SK-N-SH (cell line): ENCODE measurements around the gene SLC9A8. TPM values are rescaled to one million over a fixed set of nuclear protein-coding genes. Genes with fewer than 3 reads are reported as not detected.

ENCODE experiments used
- CTCF ChIA-PET: fragments of 300-600, 350-600 bp; formaldehyde crosslinking; extraction: SDS; loops from one replicate; lab custom pipeline; 2021; lab: Yijun Ruan, JAX
- POLR2A ChIA-PET: fragments of 350-600 bp; sonication (Branson Sonifier 250); formaldehyde crosslinking; extraction: SDS; loops from one replicate; lab custom pipeline; 2020; ENCODE audit warnings: antibody characterized with exemption, inconsistent platforms; lab: Yijun Ruan, JAX
- DNase-seq: peaks from one replicate; pipeline ENCODE4 v3.0.0; 2012
- H2AFZ ChIP-seq: fragments of 200-600 bp; sonication (generic); 2 replicates; pipeline ENCODE4 v1.8.1; 2016; ENCODE audit warnings: antibody characterized with exemption, mild to moderate bottlenecking, low read depth
- H3F3A ChIP-seq: fragments of 200-600 bp; sonication (generic); replicated peaks from 2 replicates; pipeline ENCODE3; 2016; ENCODE audit warnings: antibody characterized with exemption, mild to moderate bottlenecking; ENCODE audit not compliant: insufficient read depth
- H3K27ac ChIP-seq, 2 experiments: fragments of 200-500 bp in 1 of 2; fragments of 200-600 bp in 1 of 2; sonication (Bioruptor generic) in 1 of 2; sonication (generic), shearing (Covaris generic) in 1 of 2; 2 replicates each; pipeline versions ENCODE4 v1.5.1 to v1.6.1; 2014 to 2016; ENCODE audit warnings: low read depth in 2 of 2, inconsistent platforms in 1 of 2, low read length in 1 of 2, mild to moderate bottlenecking in 1 of 2, mixed read lengths in 1 of 2
- H3K27me3 ChIP-seq: fragments of 200-600 bp; sonication (generic), shearing (Covaris generic); 2 replicates; pipeline ENCODE4 v1.6.1; 2016; ENCODE audit warnings: mixed run types; ENCODE audit not compliant: insufficient read depth
- H3K36me3 ChIP-seq, 2 experiments: fragments of 200-500 bp in 1 of 2; fragments of 200-600 bp in 1 of 2; sonication (Bioruptor generic) in 1 of 2; sonication (generic) in 1 of 2; replicated peaks in 1 of 2; 2 replicates each; pipeline versions ENCODE3 to v1.5.1; 2014 to 2016; ENCODE audit warnings: low read length in 1 of 2, mild to moderate bottlenecking in 1 of 2; ENCODE audit not compliant: insufficient read depth in 2 of 2, control insufficient read depth in 1 of 2
- H3K4me1 ChIP-seq, 2 experiments: fragments of 200-500 bp in 1 of 2; fragments of 200-600 bp in 1 of 2; sonication (Bioruptor generic) in 1 of 2; sonication (generic), shearing (Covaris generic) in 1 of 2; 2 replicates each; pipeline versions ENCODE4 v1.5.1 to v1.6.1; 2014 to 2016; ENCODE audit warnings: low read depth in 1 of 2, low read length in 1 of 2, mixed run types in 1 of 2; ENCODE audit not compliant: insufficient read depth in 2 of 2, control insufficient read depth in 1 of 2
- H3K4me2 ChIP-seq: fragments of 200-600 bp; sonication (generic), shearing (Covaris generic); 2 replicates; pipeline ENCODE4 v1.6.1; 2017; ENCODE audit warnings: mixed run types
- H3K4me3 ChIP-seq, 2 experiments: fragments of 200-500 bp in 1 of 2; fragments of 200-600 bp in 1 of 2; sonication (Bioruptor generic) in 1 of 2; sonication (generic), shearing (Covaris generic) in 1 of 2; 2 replicates each; pipeline versions ENCODE4 v1.5.1 to v1.8.1; 2014 to 2016; ENCODE audit warnings: low read depth in 2 of 2, inconsistent platforms in 1 of 2, low read length in 1 of 2, mild to moderate bottlenecking in 1 of 2, mixed read lengths in 1 of 2, moderate library complexity in 1 of 2
- H3K79me2 ChIP-seq: fragments of 200-600 bp; sonication (generic); 2 replicates; pipeline ENCODE4 v1.8.1; 2017; ENCODE audit warnings: mild to moderate bottlenecking; ENCODE audit not compliant: insufficient read depth
- H3K9ac ChIP-seq: fragments of 200-600 bp; sonication (generic); 2 replicates; pipeline ENCODE4 v1.6.1; 2017; ENCODE audit warnings: mixed run types
- H3K9me2 ChIP-seq: fragments of 200-600 bp; sonication (generic); 2 replicates; pipeline ENCODE4 v1.6.1; 2017; ENCODE audit warnings: mixed run types
- H3K9me3 ChIP-seq: fragments of 200-600 bp; sonication (generic); 2 replicates; pipeline ENCODE4 v1.6.1; 2017; ENCODE audit warnings: mixed run types, mild to moderate bottlenecking, moderate library complexity
- H4K20me1 ChIP-seq: fragments of 200-600 bp; sonication (generic); 2 replicates; pipeline ENCODE4 v1.6.1; 2017; ENCODE audit warnings: mild to moderate bottlenecking, mixed run types; ENCODE audit not compliant: insufficient read depth
- ELF1 ChIP-seq: IDR thresholded peaks from 2 replicates; pipeline ENCODE4 v1.4.0; 2012
- EP300 ChIP-seq, 2 experiments: IDR thresholded peaks; 2 replicates each; pipeline versions ENCODE4 v1.4.0 to v1.6.1; 2012; ENCODE audit warnings: borderline replicate concordance in 1 of 2, low read depth in 1 of 2, low read length in 1 of 2
- EZH2phosphoT487 ChIP-seq: fragments of 200-600 bp; sonication (generic); IDR thresholded peaks from 2 replicates; pipeline ENCODE4 v1.6.1; 2017; ENCODE audit warnings: low read depth, mixed run types, mild to moderate bottlenecking, antibody characterized with exemption, moderate library complexity, borderline replicate concordance
- FOSL2 ChIP-seq: IDR thresholded peaks from 2 replicates; pipeline ENCODE4 v1.4.0; 2012; ENCODE audit warnings: low read depth, mild to moderate bottlenecking, moderate library complexity, borderline replicate concordance
- FOXJ3 ChIP-seq: sonication (generic); formaldehyde crosslinking; IDR thresholded peaks from 2 replicates; pipeline ENCODE4 v1.5.1; 2020; ENCODE audit warnings: mild to moderate bottlenecking, missing genetic modification reagents
- JUND ChIP-seq: IDR thresholded peaks from 2 replicates; pipeline ENCODE4 v1.4.0; 2012
- MAX ChIP-seq: IDR thresholded peaks from 2 replicates; pipeline ENCODE4 v1.4.0; 2012; ENCODE audit warnings: low read depth
- MEF2A ChIP-seq: IDR thresholded peaks from 2 replicates; pipeline ENCODE4 v1.4.0; 2012; ENCODE audit warnings: low read depth, borderline replicate concordance
- MXI1 ChIP-seq: IDR thresholded peaks from 2 replicates; pipeline ENCODE4 v1.6.1; 2012; ENCODE audit warnings: mild to moderate bottlenecking, low read depth, low read length, improper control_type of control experiment
- NFIC ChIP-seq: IDR thresholded peaks from 2 replicates; pipeline ENCODE4 v1.4.0; 2012; ENCODE audit warnings: borderline replicate concordance
- NRF1 ChIP-seq: IDR thresholded peaks from 2 replicates; pipeline ENCODE4 v1.6.1; 2012; ENCODE audit warnings: low read depth, mild to moderate bottlenecking, low read length
- POLR2AphosphoS5 ChIP-seq: IDR thresholded peaks from 2 replicates; pipeline ENCODE4 v1.6.1; 2012; ENCODE audit warnings: low read depth, low read length
- RCOR1 ChIP-seq: fragments of 150-350 bp; IDR thresholded peaks from 2 replicates; pipeline ENCODE4 v1.6.1; 2017; ENCODE audit warnings: antibody characterized with exemption, low read length
- RFX5 ChIP-seq: IDR thresholded peaks from 2 replicates; pipeline ENCODE4 v1.6.1; 2012; ENCODE audit warnings: mild to moderate bottlenecking, improper control_type of control experiment, low read length
- SIN3A ChIP-seq: IDR thresholded peaks from 2 replicates; pipeline ENCODE4 v1.6.1; 2012; ENCODE audit warnings: low read depth, mild to moderate bottlenecking, low read length, moderate library complexity, borderline replicate concordance
- SMC3 ChIP-seq: IDR thresholded peaks from 2 replicates; pipeline ENCODE4 v1.6.1; 2012; ENCODE audit warnings: low read depth, low read length, improper control_type of control experiment
- TEAD4 ChIP-seq: IDR thresholded peaks from 2 replicates; pipeline ENCODE4 v1.4.0; 2012; ENCODE audit warnings: mild to moderate bottlenecking, borderline replicate concordance; ENCODE audit not compliant: insufficient read depth
- YY1 ChIP-seq: IDR thresholded peaks from 2 replicates; pipeline ENCODE4 v1.4.0; 2012; ENCODE audit warnings: low read depth, mild to moderate bottlenecking
- WGBS: methylation state at CpG from one replicate; pipeline ENCODE4 v1.1.6; 2017; ENCODE audit warnings: low lambda C conversion rate; 5-methylcytosine and 5-hydroxymethylcytosine counted together
- polyA plus RNA-seq, 3 experiments: library from polyadenylated mRNA; depleted of rRNA; stranded (reverse); fragments of >200 nt; gene quantifications; 2 replicates each; pipeline ENCODE4 v1.2.3, GENCODE V29; 2012
- TF ChIP-seq, protein P1 (sequence below): fragments of 200-600 bp; sonication (generic); IDR thresholded peaks from 2 replicates; pipeline ENCODE4 v1.6.1; 2017; ENCODE audit warnings: antibody characterized with exemption, mild to moderate bottlenecking, moderate library complexity
- TF ChIP-seq, protein P2 (sequence below): IDR thresholded peaks from 2 replicates; pipeline ENCODE4; 2012

Gene SLC9A8
- polyA plus RNA-seq, 1 of the 3 experiments (the other 2 are of a cell fraction) = 3.4 TPM

GRCh38 chr20:49835031-49835430 lies 22.4 kb downstream of the SLC9A8 start:
- Histone ChIP-seq H3F3A (no peaks in the 10 kb centered on the region), H3K9ac (no peak overlapping the region), H3K27me3 (no peaks in the 10 kb centered on the region), H3K9me3 (no peaks in the 10 kb centered on the region), H3K4me1 (peaks cover 0 to 7% of the 10 kb centered on the region in 2 experiments; a peak in 1 of 4 replicates), H3K79me2 (no peaks in the 10 kb centered on the region), H3K9me2 (no peaks in the 10 kb centered on the region), H4K20me1 (no peaks in the 10 kb centered on the region), H3K27ac (peak overlapping the region; percentile 24 to 87; a peak in 3 of 4 replicates), H3K36me3 (peaks cover 2% of the 10 kb centered on the region in 2 experiments), H3K4me2 (no peak overlapping the region), H2AFZ (no peak overlapping the region; the same call in 1 of the 2 replicates), H3K4me3 (no peak overlapping the region)
- ChIA-PET CTCF (interaction anchor here (1.0 to 12.7 kb wide), 3 partner anchors 8 to 225 kb away, joined by 3 to 249 read pairs (median 5); no protein-coding TSS in a partner anchor), POLR2A (no interaction called here)
- WGBS = 67% methylated on average over 4 of the region's 4 CpGs
- peak; percentile 44 for DNase-seq
- TF ChIP-seq SIN3A (no peak), EZH2phosphoT487 (no peak), NFIC (no peak), NRF1 (no peak), MAX (no peak), POLR2AphosphoS5 (no peak), RCOR1 (no peak), TEAD4 (no peak), FOSL2 (no peak), JUND (no peak), RFX5 (no peak), YY1 (no peak), ELF1 (no peak), FOXJ3 (CRISPR knock-in tag) (no peak), EP300 (IDR thresholded peaks at IDR 0.05; ENCODE audit: borderline replicate concordance in 1 of 2, low read depth in 1 of 2, low read length in 1 of 2) (no peak), SMC3 (no peak), MEF2A (no peak), MXI1 (no peak)
- TF ChIP-seq, protein P1, sequence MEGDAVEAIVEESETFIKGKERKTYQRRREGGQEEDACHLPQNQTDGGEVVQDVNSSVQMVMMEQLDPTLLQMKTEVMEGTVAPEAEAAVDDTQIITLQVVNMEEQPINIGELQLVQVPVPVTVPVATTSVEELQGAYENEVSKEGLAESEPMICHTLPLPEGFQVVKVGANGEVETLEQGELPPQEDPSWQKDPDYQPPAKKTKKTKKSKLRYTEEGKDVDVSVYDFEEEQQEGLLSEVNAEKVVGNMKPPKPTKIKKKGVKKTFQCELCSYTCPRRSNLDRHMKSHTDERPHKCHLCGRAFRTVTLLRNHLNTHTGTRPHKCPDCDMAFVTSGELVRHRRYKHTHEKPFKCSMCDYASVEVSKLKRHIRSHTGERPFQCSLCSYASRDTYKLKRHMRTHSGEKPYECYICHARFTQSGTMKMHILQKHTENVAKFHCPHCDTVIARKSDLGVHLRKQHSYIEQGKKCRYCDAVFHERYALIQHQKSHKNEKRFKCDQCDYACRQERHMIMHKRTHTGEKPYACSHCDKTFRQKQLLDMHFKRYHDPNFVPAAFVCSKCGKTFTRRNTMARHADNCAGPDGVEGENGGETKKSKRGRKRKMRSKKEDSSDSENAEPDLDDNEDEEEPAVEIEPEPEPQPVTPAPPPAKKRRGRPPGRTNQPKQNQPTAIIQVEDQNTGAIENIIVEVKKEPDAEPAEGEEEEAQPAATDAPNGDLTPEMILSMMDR = no peak
- TF ChIP-seq, protein P2, sequence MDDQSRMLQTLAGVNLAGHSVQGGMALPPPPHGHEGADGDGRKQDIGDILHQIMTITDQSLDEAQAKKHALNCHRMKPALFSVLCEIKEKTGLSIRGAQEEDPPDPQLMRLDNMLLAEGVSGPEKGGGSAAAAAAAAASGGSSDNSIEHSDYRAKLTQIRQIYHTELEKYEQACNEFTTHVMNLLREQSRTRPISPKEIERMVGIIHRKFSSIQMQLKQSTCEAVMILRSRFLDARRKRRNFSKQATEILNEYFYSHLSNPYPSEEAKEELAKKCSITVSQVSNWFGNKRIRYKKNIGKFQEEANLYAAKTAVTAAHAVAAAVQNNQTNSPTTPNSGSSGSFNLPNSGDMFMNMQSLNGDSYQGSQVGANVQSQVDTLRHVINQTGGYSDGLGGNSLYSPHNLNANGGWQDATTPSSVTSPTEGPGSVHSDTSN = no peak
